Smooth muscle cell (in vitro differentiated cells): ENCODE measurements around the gene ZNF275. TPM values are rescaled to one million over a fixed set of nuclear protein-coding genes. Genes with fewer than 3 reads are reported as not detected.
A peak's percentile ranks its signal among the peaks of the same experiment; 100 is the strongest.

Experiments used
- DNase-seq: peaks from one replicate; lab custom pipeline; 2025; ENCODE audit not compliant: unreplicated experiment; lab: John Stamatoyannopoulos, UW
- H2AFZ ChIP-seq: fragments of 200-600 bp; sonication (generic); 2 replicates; pipeline ENCODE4 v1.6.0; 2016; ENCODE audit warnings: antibody characterized with exemption, low read depth, mild to moderate bottlenecking
- H3F3A ChIP-seq: fragments of 200-600 bp; sonication (generic); 2 replicates; pipeline ENCODE4 v1.6.0; 2017; ENCODE audit warnings: antibody characterized with exemption, low read depth
- H3K27ac ChIP-seq: fragments of 200-600 bp; sonication (generic); 2 replicates; pipeline ENCODE4 v1.5.1; 2016; ENCODE audit warnings: low read depth, mild to moderate bottlenecking
- H3K27me3 ChIP-seq: fragments of 200-600 bp; sonication (generic); 2 replicates; pipeline ENCODE4 v1.6.1; 2016; ENCODE audit warnings: low read depth, mild to moderate bottlenecking
- H3K36me3 ChIP-seq: fragments of 200-600 bp; sonication (generic); 2 replicates; pipeline ENCODE4 v1.5.1; 2016; ENCODE audit warnings: low read depth
- H3K4me1 ChIP-seq: fragments of 200-600 bp; sonication (generic); 2 replicates; pipeline ENCODE4 v1.5.1; 2016; ENCODE audit warnings: low read depth
- H3K4me2 ChIP-seq: fragments of 200-600 bp; sonication (generic); 2 replicates; pipeline ENCODE4 v1.6.0; 2016; ENCODE audit warnings: mild to moderate bottlenecking
- H3K4me3 ChIP-seq: fragments of 200-600 bp; sonication (generic); 2 replicates; pipeline ENCODE4 v1.5.1; 2016; ENCODE audit warnings: mild to moderate bottlenecking
- H3K79me2 ChIP-seq: fragments of 200-600 bp; sonication (generic); 2 replicates; pipeline ENCODE4 v1.6.0; 2016; ENCODE audit warnings: low read depth, mild to moderate bottlenecking
- H3K9ac ChIP-seq: fragments of 200-600 bp; sonication (generic); 2 replicates; pipeline ENCODE4 v1.6.0; 2016; ENCODE audit warnings: low read depth
- H3K9me3 ChIP-seq: fragments of 200-600 bp; sonication (generic); replicated peaks from 2 replicates; pipeline ENCODE4 v1.5.1; 2016; ENCODE audit warnings: low read depth
- H4K20me1 ChIP-seq: fragments of 200-600 bp; sonication (generic); 2 replicates; pipeline ENCODE4 v1.6.0; 2016; ENCODE audit warnings: low read depth
- CTCF ChIP-seq: fragments of 200-600 bp; sonication (generic); IDR thresholded peaks from 2 replicates; pipeline ENCODE4 v1.5.1; 2017; ENCODE audit warnings: borderline replicate concordance, mild to moderate bottlenecking, antibody characterized with exemption; ENCODE audit not compliant: insufficient read depth, poor library complexity, severe bottlenecking
- WGBS: methylation state at CpG from one replicate; pipeline ENCODE4 v1.1.7; 2016; ENCODE audit warnings: low lambda C conversion rate; 5-methylcytosine and 5-hydroxymethylcytosine counted together
- polyA plus RNA-seq: library from polyadenylated mRNA; unstranded; fragments of >200 nt; fragmentation: Nextera tagmentation; extraction: Ambion mirVana; gene quantifications from 2 replicates; pipeline ENCODE4 v1.2.1, GENCODE V29; 2016
- total RNA-seq: library from RNA; depleted of rRNA; stranded (reverse); fragments of >200 nt; gene quantifications from 2 replicates; pipeline ENCODE4 v1.2.3, GENCODE V29; 2014

Gene ZNF275
- total and polyA plus RNA-seq, 2 experiments from 2014 or later, result 9.7 to 17.8 TPM

- Histone ChIP-seq H3K27me3 (peaks cover 3% of the 10 kb centered on the region), H3K9ac (no peak overlapping the region), H3K27ac (no peak overlapping the region), H3K9me3 (no peaks in the 10 kb centered on the region), H3K36me3 (no peaks in the 10 kb centered on the region), H3K4me2 (no peak overlapping the region), H2AFZ (no peak overlapping the region), H3K79me2 (no peaks in the 10 kb centered on the region), H3K4me3 (no peak overlapping the region), H3F3A (no peaks in the 10 kb centered on the region), H3K4me1 (no peaks in the 10 kb centered on the region), H4K20me1 (no peaks in the 10 kb centered on the region)
- DNase-seq, result no peak
- no peak for TF ChIP-seq CTCF
- WGBS, result 83% methylated on average over 4 of the region's 4 CpGs
These were observed 6.4 kb upstream of the ZNF275 start for GRCh38 chrX:153327561-153327960.

- Histone ChIP-seq H3K4me2 (peak overlapping the region; percentile 83), H3F3A (no peaks in the 10 kb centered on the region), H3K27ac (peak overlapping the region; percentile 47), H3K9me3 (no peaks in the 10 kb centered on the region), H2AFZ (no peak overlapping the region), H3K79me2 (peaks cover 30% of the 10 kb centered on the region), H3K4me3 (peak overlapping the region; percentile 66), H3K27me3 (peaks cover 3% of the 10 kb centered on the region), H4K20me1 (peaks cover 34% of the 10 kb centered on the region), H3K9ac (no peak overlapping the region), H3K36me3 (no peaks in the 10 kb centered on the region), H3K4me1 (no peaks in the 10 kb centered on the region)
- no peak for DNase-seq
- TF ChIP-seq CTCF, result no peak
- WGBS, result 80% methylated on average over 2 of the region's 2 CpGs
These were observed 687 bp upstream of the ZNF275 start for GRCh38 chrX:153333266-153333665.

DNA sequence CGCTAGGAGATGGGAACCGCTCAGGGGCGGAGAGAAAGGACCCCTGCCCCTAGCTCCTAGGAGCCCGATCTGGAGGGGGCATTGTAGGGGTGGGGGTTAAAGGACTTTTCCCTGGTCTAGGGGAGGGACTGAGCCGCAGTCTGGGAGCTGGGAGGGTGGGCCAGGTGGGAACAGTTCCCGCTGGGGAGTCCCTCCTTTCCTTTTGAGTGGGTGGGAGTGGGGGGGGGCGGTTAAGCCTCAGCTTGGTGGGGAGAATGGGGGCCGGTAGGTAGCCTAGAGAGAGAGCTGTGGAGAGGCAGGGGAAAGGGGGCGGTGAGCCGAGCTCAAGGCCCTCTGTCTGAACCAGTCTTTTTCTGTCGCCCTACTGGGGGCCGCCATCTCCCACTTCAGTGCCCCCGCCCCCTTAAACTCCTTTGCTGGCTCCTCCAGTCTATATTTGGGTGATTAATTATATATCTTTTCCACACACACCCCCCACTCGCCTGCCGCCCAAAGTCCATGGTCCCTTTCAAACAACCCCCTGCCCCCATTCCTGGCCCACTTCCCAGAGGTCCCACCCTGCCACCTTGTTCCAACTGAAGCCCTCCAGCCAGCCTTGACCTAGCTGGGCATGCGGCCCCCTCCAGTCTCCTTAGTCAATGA lies 822 bp downstream of the ZNF275 start:
- no peak overlapping the region for H2AFZ ChIP-seq
- H3K4me3 ChIP-seq, result peak overlapping the region; percentile 66

More for the DNA sequence above, 822 bp downstream of the ZNF275 start:
- Histone ChIP-seq H3K79me2 (peaks cover 30% of the 10 kb centered on the region), H3K27ac (peak overlapping the region; percentile 35), H3F3A (no peaks in the 10 kb centered on the region), H3K9me3 (no peaks in the 10 kb centered on the region), H3K9ac (peak overlapping the region; percentile 89), H3K27me3 (peaks cover 3% of the 10 kb centered on the region), H3K4me1 (no peaks in the 10 kb centered on the region), H3K4me2 (peak overlapping the region; percentile 83), H4K20me1 (peaks cover 47% of the 10 kb centered on the region), H3K36me3 (no peaks in the 10 kb centered on the region)
- 52% methylated on average over 13 of the region's 16 CpGs for WGBS
- DNase-seq, result no peak
- no peak for TF ChIP-seq CTCF
